HepG2 (cell line): ENCODE data around the gene TRMT1. TPM values are rescaled to one million over a fixed set of nuclear protein-coding genes. Genes with fewer than 3 reads are reported as not detected.
A peak's percentile ranks its signal among the peaks of the same experiment; 100 is the strongest.

ENCODE experiments used
- MXD4 ChIP-seq: IDR thresholded peaks from 2 replicates; pipeline ENCODE4 v1.6.1; 2016; ENCODE audit warnings: mild to moderate bottlenecking, missing biosample characterization, missing genetic modification reagents
- PRDM15 ChIP-seq: sonication (generic); formaldehyde crosslinking; IDR thresholded peaks from 2 replicates; pipeline ENCODE4 v1.4.0; 2020; ENCODE audit warnings: missing genetic modification reagents
- SPEN ChIP-seq: sonication (generic); formaldehyde crosslinking; IDR thresholded peaks from 2 replicates; pipeline ENCODE4 v1.5.1; 2020; ENCODE audit warnings: low read depth, mild to moderate bottlenecking, missing genetic modification reagents
- ZNF34 ChIP-seq: sonication (generic); formaldehyde crosslinking; IDR thresholded peaks from 2 replicates; pipeline ENCODE4 v1.4.0; 2020; ENCODE audit warnings: mild to moderate bottlenecking, missing genetic modification reagents, borderline replicate concordance
- ZNF407 ChIP-seq: sonication (generic); formaldehyde crosslinking; IDR thresholded peaks from one replicate; pipeline ENCODE4 v1.5.1; 2020; ENCODE audit warnings: mild to moderate bottlenecking, missing genetic modification reagents; ENCODE audit errors: not compliant biosample characterization
- ZNF792 ChIP-seq: IDR thresholded peaks from 2 replicates; pipeline ENCODE4 v1.6.1; 2016
- polyA plus RNA-seq, 8 experiments: library from polyadenylated mRNA; depleted of rRNA in 3 of 8; stranded (reverse) in 7 of 8; unstranded in 1 of 8; fragments of >200 nt; fragmentation: Illumina TruSeq in 4 of 8; extraction: Trizol in 4 of 8; gene quantifications; 2 replicates each; pipeline versions ENCODE4 v1.2.1 to v1.2.3, GENCODE V29; 2011 to 2016; ENCODE audit warnings: low read depth in 4 of 8, missing spikeins in 1 of 8, mixed read lengths in 1 of 8; ENCODE audit not compliant: insufficient read depth in 1 of 8
- total RNA-seq, 5 experiments: library from RNA; depleted of rRNA; stranded (reverse); fragments of >200 nt; fragmentation: Illumina TruSeq; extraction: Trizol; gene quantifications; 2 replicates each; pipeline ENCODE4 v1.2.3, GENCODE V29; 2016; ENCODE audit warnings: low read depth in 1 of 5
- TF ChIP-seq, protein P1 (sequence below), 2 experiments: sonication (generic) in 1 of 2; formaldehyde crosslinking in 1 of 2; IDR thresholded peaks; 2 replicates each; pipeline versions ENCODE4 v1.4.0 to v1.6.1; 2018 to 2020; ENCODE audit warnings: missing genetic modification reagents in 2 of 2, borderline replicate concordance in 1 of 2, low read depth in 1 of 2, mild to moderate bottlenecking in 1 of 2, missing biosample characterization in 1 of 2

TRMT1 gene
- total and polyA plus RNA-seq, 2 of the 13 experiments (the other 11 are each of a cell fraction or from before 2014, with no cell fraction given), result 35.5 to 44.1 TPM

DNA sequence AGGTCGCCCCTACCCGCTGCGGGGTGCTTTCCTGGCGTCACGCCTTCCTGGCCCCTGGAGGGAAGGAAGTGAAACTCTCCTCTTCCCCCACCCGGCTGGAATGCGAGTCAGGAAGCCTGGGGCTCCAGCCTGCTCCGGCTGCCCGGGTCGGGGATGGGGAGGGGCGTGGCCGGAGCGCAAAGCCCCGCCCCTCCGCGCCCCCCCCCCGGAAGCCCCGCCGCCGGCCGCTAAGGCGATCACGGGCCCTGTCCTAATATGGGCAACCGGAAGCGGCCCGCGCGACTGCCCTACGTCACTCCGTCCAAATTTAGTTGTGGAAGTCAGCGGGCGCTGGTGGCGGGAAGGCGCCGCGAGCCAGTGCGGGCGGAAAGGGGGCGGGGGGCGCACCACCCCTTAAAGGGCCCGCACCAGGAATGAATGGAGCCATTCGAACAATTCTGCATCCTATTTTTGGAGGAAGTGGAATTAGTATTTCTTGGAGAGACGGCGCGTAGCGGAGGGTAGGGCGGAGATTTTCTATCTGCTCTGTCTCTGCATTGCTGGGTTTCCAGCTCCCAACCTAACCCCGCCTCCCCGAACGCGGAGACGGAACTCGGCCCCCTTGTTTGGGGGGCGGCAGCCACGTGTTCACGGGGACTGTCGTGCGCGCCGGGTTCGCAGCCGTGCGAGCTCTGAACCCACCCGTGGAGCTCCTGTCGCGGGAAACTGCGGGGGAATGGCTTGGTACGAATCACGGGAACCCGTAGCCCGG lies 35.2 kb upstream of the TRMT1 start (continued):
- TF ChIP-seq ZNF34 (CRISPR knock-in tag), result peak; percentile 79; the same call in 1 of the 2 replicates
- peak; percentile 32; the same call in 1 of the 2 replicates for TF ChIP-seq MXD4 (CRISPR knock-in tag)
- peak; percentile 82 for TF ChIP-seq SPEN
- TF ChIP-seq ZNF792, result peak; percentile 50; the same call in 1 of the 2 replicates
- no peak for TF ChIP-seq ZNF407 (CRISPR knock-in tag)
- TF ChIP-seq PRDM15, result peak; percentile 50; the same call in 1 of the 2 replicates
- TF ChIP-seq, protein P1, sequence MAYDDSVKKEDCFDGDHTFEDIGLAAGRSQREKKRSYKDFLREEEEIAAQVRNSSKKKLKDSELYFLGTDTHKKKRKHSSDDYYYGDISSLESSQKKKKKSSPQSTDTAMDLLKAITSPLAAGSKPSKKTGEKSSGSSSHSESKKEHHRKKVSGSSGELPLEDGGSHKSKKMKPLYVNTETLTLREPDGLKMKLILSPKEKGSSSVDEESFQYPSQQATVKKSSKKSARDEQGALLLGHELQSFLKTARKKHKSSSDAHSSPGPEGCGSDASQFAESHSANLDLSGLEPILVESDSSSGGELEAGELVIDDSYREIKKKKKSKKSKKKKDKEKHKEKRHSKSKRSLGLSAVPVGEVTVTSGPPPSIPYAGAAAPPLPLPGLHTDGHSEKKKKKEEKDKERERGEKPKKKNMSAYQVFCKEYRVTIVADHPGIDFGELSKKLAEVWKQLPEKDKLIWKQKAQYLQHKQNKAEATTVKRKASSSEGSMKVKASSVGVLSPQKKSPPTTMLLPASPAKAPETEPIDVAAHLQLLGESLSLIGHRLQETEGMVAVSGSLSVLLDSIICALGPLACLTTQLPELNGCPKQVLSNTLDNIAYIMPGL (CRISPR knock-in tag; IDR thresholded peaks at IDR 0.05; ENCODE audit: borderline replicate concordance in 1 of 2, low read depth in 1 of 2), result peak; percentile 5 to 80; a peak in 3 of 4 replicates
